ENCODE results near the gene MEGF11.

- TF ChIP-seq, protein P1, sequence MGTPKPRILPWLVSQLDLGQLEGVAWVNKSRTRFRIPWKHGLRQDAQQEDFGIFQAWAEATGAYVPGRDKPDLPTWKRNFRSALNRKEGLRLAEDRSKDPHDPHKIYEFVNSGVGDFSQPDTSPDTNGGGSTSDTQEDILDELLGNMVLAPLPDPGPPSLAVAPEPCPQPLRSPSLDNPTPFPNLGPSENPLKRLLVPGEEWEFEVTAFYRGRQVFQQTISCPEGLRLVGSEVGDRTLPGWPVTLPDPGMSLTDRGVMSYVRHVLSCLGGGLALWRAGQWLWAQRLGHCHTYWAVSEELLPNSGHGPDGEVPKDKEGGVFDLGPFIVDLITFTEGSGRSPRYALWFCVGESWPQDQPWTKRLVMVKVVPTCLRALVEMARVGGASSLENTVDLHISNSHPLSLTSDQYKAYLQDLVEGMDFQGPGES (IDR thresholded peaks at IDR 0.05; ENCODE audit: low read depth, low read length): no peak
- TF ChIP-seq CTCF (IDR thresholded peaks at IDR 0.05) (no peak), YY1 (IDR thresholded peaks at IDR 0.05; ENCODE audit: low read depth) (no peak), MXI1 (IDR thresholded peaks at IDR 0.05; ENCODE audit: low read depth, low read length) (no peak), EP300 (IDR thresholded peaks at IDR 0.05; ENCODE audit: borderline replicate concordance in 1 of 2, low read depth in 1 of 2, low read length in 1 of 2) (no peak), POLR2AphosphoS5 (IDR thresholded peaks at IDR 0.05; ENCODE audit: low read depth, low read length) (no peak), FOXJ3 (CRISPR knock-in tag; IDR thresholded peaks at IDR 0.05) (no peak), RAD21 (IDR thresholded peaks at IDR 0.05; ENCODE audit: low read length) (no peak), GABPA (IDR thresholded peaks at IDR 0.05; ENCODE audit: low read depth) (no peak), TAF1 (IDR thresholded peaks at IDR 0.05; ENCODE audit: borderline replicate concordance, low read depth, low read length) (no peak)
These were observed 316.5 kb downstream of the MEGF11 start for GRCh38 chr15:65937054-65937453.
